Germinal center (tissue), 1 donor: ENCODE measurements around the gene FGF7.
"Not testable (repeated sequence)": the region's sequence is repeated elsewhere in the genome, so short reads cannot be mapped to it uniquely, and the experiment has no call there.

Experiments used
- DNase-seq: peaks from one replicate; pipeline ENCODE4 v3.0.0; 2012; ENCODE audit warnings: mixed read lengths, low spot score

The FGF7 gene

DNA sequence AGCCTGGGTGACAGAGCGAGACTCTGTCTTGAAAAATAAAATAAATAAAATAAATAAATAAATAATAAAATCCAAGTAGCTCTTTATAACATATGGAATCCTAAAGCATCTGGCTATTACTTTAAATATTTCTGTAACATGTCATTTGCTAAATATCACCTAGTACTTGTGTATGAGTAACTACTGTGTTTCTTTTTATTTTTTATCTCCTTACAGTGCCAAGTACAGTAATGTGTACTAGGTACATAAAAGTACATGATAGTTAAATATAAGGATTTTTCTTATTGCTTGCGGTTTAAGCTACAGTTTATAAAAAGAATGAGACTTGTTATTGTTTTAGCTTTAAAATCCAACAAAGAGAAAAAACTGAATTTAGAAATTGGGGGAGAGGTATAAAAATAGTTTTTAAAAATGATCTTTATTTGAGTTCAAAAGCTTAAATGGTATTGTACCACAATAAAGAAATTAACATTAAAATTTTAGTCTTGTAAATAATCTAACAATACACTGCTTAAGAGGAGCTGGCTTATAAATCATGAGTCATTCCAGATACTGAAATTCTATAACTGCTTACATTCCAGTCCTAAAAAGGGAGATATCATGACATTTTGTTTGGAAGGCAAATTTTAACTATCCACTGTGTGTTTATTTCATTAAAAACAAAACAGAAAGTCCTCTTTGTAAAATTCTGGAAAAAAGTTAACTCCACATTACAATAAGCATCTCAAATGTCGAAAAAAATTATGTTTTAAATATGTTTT, 73.1 kb downstream of the FGF7 start:
- DNase-seq: no peak

DNA sequence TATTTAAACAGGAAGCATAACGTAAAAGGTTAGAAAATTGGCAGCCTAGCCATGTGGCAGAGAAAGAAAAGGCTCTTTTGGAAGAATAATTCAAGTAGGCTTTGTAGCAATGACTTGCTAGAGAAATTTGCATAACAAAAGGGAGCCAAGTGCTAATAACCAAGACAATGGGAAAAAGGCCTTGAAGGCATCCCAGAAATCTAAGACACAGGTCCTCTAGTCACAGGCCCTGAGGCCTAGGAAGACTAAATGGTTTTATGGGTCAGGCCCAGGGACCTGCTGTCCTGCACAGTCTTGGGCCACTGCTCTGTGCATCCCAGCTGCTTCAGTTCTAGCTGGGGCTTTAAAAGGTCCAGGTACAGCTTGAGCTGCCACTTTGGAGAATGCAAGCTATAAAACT, 78.5 kb downstream of the FGF7 start:
- no peak for DNase-seq

DNA sequence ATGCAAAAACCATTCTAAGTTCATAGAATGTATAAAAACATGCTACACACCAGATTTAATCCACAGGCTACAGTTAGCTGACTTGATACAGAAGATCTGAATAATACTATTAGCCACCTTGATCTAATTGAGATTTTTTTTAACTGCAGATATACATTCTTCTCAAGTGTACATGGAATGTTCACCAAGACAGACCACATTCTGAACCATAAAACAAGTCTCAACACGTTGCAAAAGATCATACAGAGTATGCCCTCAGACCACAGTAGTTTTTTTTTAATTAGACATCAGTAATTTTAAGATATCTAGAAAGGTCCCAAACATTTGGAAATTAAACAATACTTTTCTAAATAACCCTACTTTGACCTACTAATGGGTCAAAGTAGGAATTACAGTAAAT, 83.3 kb downstream of the FGF7 start:
- DNase-seq: no peak

DNA sequence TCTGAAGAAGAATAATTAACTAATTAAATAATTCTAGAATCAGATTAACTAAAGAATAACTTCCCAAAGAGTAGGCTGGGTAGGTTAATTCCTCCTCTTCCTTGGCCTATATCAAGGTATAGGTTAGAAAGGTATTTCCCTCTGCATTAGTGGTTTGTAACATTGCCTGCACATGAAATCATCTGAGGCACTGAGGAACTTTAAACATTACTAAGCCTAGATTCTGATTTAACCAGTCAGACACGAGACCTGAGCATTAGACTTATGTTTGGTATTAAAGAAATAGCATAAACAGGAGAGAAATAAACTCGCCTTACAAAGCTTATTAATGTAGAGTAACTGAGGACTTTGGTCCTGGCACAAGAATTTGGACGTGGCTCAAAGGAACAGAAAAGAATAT, 84.2 kb downstream of the FGF7 start:
- no peak for DNase-seq

DNA sequence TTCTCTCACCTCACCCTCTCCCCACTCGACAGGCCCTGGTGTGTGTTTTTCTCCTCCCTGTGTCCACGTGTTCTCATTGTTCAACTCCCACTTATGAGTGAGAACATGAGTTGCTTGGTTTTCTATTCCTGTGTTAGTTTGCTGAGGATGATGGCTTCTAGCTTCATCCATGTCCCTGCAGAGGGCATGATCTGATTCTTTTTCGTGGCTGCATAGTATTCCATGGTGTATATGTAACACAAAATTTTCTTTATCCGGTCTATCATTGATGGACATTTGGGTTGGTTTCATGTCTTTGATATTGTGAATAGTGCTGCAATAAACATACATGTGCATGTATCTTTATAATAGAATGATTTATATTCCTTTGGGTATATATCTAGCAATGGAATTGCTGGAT, 89.7 kb downstream of the FGF7 start:
- not testable (repeated sequence) for DNase-seq

DNA sequence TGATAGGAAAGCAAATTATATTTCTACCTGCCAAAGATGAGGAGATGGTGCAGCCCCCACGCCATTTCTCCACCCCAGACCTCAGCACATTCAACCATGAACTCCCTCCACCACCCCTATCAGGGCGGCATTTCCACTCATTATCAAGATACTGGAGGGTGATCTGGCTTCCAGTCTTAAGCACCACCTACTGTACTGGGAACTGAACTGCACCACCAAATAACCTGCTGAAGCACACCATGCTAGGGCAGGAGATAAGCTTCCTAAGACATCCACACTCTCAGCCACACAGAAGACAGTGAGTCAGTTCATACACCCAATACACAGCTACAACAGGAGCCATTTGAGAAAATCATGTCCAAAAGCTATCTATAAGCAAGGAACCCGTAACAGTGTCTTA, 98.8 kb downstream of the FGF7 start:
- no peak for DNase-seq

DNA sequence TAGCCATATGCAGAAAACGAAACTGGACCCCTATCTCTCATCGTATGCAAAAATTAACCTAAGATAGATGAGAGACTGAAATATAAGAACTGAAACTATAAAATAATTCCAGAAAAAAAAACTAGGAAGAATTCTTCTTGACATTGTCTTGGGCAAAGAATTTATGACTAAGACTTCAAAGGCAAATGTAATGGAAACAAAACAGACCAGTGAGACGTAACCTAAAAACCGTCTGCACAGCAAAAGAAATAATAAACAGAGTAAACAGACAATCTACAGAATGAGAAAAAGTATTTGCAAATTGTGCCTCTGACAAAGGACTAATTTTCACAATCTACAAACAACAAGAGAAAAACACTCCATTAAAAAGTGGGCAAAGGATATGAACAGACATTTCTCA, 105.2 kb downstream of the FGF7 start:
- no peak for DNase-seq

DNA sequence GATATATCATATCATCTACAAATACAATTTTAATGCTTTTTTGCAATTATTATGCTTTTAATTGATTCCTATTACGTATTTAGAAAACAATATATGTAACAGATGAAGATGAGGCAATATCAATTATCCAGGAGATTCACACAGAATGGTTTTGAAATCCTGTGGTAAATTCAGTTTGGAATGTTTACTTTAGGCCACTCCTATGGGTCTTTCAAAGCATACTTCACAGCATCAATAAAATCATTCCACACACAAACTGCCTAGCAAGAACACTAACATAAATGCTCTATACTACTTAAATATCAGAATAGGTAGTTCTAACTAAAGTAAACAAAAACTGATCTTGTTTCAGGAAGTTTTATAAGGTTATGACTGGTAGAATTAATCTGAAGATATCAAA, 107.0 kb downstream of the FGF7 start:
- no peak for DNase-seq
